K562 (cell line): ENCODE results near the gene TRMU. TPM values are rescaled to one million over a fixed set of nuclear protein-coding genes. Genes with fewer than 3 reads are reported as not detected.

Source experiments
- EZH2 ChIP-seq: IDR thresholded peaks from 2 replicates; pipeline ENCODE4 v1.6.1; 2012; ENCODE audit warnings: low read depth, mild to moderate bottlenecking, inconsistent platforms, low read length, borderline replicate concordance
- polyA plus RNA-seq, 8 experiments: library from polyadenylated mRNA; depleted of rRNA in 4 of 8; stranded (reverse) in 5 of 8; unstranded in 3 of 8; fragments of >200 nt; fragmentation: Nextera tagmentation in 2 of 8; fragmentation: Illumina TruSeq in 1 of 8; extraction: Ambion mirVana in 2 of 8; extraction: Trizol in 1 of 8; gene quantifications; 2 replicates each; pipeline versions ENCODE4 v1.2.1 to v1.2.3, GENCODE V29; 2011 to 2014; ENCODE audit warnings: inconsistent platforms in 1 of 8, missing spikeins in 1 of 8
- total RNA-seq, 7 experiments: library from RNA; depleted of rRNA in 6 of 7; stranded (reverse); fragments of >200 nt in 6 of 7; fragmentation: Illumina TruSeq in 2 of 7; extraction: Trizol in 2 of 7; gene quantifications; 2 replicates each; pipeline versions ENCODE4 v1.2.1 to v1.2.3, GENCODE V29; 2011 to 2021; ENCODE audit warnings: low replicate concordance in 1 of 7
- TF ChIP-seq, protein P1 (sequence below): fragments of 450-650 bp; IDR thresholded peaks from 2 replicates; pipeline ENCODE4 v1.6.1; 2016; ENCODE audit warnings: mild to moderate bottlenecking, moderate library complexity

The TRMU gene
- total and polyA plus RNA-seq, 9 of the 15 experiments (the other 6 are each of a cell fraction or from before 2014, with no cell fraction given), result 2.3 to 49.9 (median 35.3) TPM

- TF ChIP-seq, protein P1, sequence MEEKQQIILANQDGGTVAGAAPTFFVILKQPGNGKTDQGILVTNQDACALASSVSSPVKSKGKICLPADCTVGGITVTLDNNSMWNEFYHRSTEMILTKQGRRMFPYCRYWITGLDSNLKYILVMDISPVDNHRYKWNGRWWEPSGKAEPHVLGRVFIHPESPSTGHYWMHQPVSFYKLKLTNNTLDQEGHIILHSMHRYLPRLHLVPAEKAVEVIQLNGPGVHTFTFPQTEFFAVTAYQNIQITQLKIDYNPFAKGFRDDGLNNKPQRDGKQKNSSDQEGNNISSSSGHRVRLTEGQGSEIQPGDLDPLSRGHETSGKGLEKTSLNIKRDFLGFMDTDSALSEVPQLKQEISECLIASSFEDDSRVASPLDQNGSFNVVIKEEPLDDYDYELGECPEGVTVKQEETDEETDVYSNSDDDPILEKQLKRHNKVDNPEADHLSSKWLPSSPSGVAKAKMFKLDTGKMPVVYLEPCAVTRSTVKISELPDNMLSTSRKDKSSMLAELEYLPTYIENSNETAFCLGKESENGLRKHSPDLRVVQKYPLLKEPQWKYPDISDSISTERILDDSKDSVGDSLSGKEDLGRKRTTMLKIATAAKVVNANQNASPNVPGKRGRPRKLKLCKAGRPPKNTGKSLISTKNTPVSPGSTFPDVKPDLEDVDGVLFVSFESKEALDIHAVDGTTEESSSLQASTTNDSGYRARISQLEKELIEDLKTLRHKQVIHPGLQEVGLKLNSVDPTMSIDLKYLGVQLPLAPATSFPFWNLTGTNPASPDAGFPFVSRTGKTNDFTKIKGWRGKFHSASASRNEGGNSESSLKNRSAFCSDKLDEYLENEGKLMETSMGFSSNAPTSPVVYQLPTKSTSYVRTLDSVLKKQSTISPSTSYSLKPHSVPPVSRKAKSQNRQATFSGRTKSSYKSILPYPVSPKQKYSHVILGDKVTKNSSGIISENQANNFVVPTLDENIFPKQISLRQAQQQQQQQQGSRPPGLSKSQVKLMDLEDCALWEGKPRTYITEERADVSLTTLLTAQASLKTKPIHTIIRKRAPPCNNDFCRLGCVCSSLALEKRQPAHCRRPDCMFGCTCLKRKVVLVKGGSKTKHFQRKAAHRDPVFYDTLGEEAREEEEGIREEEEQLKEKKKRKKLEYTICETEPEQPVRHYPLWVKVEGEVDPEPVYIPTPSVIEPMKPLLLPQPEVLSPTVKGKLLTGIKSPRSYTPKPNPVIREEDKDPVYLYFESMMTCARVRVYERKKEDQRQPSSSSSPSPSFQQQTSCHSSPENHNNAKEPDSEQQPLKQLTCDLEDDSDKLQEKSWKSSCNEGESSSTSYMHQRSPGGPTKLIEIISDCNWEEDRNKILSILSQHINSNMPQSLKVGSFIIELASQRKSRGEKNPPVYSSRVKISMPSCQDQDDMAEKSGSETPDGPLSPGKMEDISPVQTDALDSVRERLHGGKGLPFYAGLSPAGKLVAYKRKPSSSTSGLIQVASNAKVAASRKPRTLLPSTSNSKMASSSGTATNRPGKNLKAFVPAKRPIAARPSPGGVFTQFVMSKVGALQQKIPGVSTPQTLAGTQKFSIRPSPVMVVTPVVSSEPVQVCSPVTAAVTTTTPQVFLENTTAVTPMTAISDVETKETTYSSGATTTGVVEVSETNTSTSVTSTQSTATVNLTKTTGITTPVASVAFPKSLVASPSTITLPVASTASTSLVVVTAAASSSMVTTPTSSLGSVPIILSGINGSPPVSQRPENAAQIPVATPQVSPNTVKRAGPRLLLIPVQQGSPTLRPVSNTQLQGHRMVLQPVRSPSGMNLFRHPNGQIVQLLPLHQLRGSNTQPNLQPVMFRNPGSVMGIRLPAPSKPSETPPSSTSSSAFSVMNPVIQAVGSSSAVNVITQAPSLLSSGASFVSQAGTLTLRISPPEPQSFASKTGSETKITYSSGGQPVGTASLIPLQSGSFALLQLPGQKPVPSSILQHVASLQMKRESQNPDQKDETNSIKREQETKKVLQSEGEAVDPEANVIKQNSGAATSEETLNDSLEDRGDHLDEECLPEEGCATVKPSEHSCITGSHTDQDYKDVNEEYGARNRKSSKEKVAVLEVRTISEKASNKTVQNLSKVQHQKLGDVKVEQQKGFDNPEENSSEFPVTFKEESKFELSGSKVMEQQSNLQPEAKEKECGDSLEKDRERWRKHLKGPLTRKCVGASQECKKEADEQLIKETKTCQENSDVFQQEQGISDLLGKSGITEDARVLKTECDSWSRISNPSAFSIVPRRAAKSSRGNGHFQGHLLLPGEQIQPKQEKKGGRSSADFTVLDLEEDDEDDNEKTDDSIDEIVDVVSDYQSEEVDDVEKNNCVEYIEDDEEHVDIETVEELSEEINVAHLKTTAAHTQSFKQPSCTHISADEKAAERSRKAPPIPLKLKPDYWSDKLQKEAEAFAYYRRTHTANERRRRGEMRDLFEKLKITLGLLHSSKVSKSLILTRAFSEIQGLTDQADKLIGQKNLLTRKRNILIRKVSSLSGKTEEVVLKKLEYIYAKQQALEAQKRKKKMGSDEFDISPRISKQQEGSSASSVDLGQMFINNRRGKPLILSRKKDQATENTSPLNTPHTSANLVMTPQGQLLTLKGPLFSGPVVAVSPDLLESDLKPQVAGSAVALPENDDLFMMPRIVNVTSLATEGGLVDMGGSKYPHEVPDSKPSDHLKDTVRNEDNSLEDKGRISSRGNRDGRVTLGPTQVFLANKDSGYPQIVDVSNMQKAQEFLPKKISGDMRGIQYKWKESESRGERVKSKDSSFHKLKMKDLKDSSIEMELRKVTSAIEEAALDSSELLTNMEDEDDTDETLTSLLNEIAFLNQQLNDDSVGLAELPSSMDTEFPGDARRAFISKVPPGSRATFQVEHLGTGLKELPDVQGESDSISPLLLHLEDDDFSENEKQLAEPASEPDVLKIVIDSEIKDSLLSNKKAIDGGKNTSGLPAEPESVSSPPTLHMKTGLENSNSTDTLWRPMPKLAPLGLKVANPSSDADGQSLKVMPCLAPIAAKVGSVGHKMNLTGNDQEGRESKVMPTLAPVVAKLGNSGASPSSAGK, result no peak
- no peak for TF ChIP-seq EZH2
- TF ChIP-seq, all 486 proteins: peak for 0
Measured at GRCh38 chr22:46368422-46368821, 32.9 kb downstream of the TRMU start (continued).
